Thyroid gland (tissue), 4 donors: ENCODE results near the gene FASN. TPM values are rescaled to one million over a fixed set of nuclear protein-coding genes. Genes with fewer than 3 reads are reported as not detected.

ENCODE experiments used
- DNase-seq, 2 donors: peaks; one replicate each; pipeline ENCODE4 v3.0.0-alpha.2; 2019
- H3K27ac ChIP-seq, 3 donors: fragments of 200-600 bp; sonication (generic); 1 replicate in 2 of 3; 2 replicates in 1 of 3; pipeline ENCODE4 v1.5.1; 2016 to 2019; ENCODE audit warnings: mild to moderate bottlenecking in 1 of 3, moderate library complexity in 1 of 3
- H3K27me3 ChIP-seq: fragments of 200-600 bp; sonication (generic); one replicate; pipeline ENCODE4 v1.5.1; 2019
- H3K36me3 ChIP-seq, 2 donors: fragments of 200-600 bp; sonication (generic); one replicate each; pipeline ENCODE4 v1.5.1; 2016 to 2019
- H3K4me1 ChIP-seq, 2 donors: fragments of 200-600 bp; sonication (generic); one replicate each; pipeline ENCODE4 v1.5.1; 2017 to 2019
- H3K4me3 ChIP-seq, 3 donors: fragments of 200-600 bp; sonication (generic); replicated peaks in 1 of 3; 1 replicate in 2 of 3; 2 replicates in 1 of 3; pipeline ENCODE4 v1.5.1; 2016; ENCODE audit warnings: mild to moderate bottlenecking in 1 of 3
- H3K9me3 ChIP-seq: fragments of 200-600 bp; sonication (generic); one replicate; pipeline ENCODE4 v1.5.1; 2017
- POLR2A ChIP-seq, 2 donors: fragments of 450-650 bp; IDR thresholded peaks; one replicate each; pipeline ENCODE4 v1.6.1; 2017; ENCODE audit warnings: antibody characterized with exemption in 2 of 2, mild to moderate bottlenecking in 2 of 2, moderate library complexity in 1 of 2
- WGBS, 2 donors: methylation state at CpG; one replicate each; pipeline ENCODE4 v1.1.5; 2017; 5-methylcytosine and 5-hydroxymethylcytosine counted together
- intact Hi-C: fragments of 100-400 bp; cut with DNase I; formaldehyde crosslinking; loops from one replicate; pipeline ENCODE4 v1.15.1; 2023
- total RNA-seq, 4 donors: library from RNA; depleted of rRNA; stranded (reverse); fragments of >200 nt; gene quantifications; one replicate each; pipeline ENCODE4 v1.2.3, GENCODE V29; 2016
- TF ChIP-seq, protein P1 (sequence below), 6 experiments: fragments of 200-600 bp in 3 of 6; fragments of 450-650 bp in 3 of 6; sonication (generic) in 3 of 6; IDR thresholded peaks; one replicate each; pipeline ENCODE4 v1.5.1; 2016 to 2019; ENCODE audit warnings: antibody characterized with exemption in 6 of 6, mild to moderate bottlenecking in 2 of 6, inconsistent platforms in 1 of 6, moderate library complexity in 1 of 6

The FASN gene
- total RNA-seq, 4 donors from 2014 or later: 23.5 to 92.5 (median 77.3) TPM

DNA sequence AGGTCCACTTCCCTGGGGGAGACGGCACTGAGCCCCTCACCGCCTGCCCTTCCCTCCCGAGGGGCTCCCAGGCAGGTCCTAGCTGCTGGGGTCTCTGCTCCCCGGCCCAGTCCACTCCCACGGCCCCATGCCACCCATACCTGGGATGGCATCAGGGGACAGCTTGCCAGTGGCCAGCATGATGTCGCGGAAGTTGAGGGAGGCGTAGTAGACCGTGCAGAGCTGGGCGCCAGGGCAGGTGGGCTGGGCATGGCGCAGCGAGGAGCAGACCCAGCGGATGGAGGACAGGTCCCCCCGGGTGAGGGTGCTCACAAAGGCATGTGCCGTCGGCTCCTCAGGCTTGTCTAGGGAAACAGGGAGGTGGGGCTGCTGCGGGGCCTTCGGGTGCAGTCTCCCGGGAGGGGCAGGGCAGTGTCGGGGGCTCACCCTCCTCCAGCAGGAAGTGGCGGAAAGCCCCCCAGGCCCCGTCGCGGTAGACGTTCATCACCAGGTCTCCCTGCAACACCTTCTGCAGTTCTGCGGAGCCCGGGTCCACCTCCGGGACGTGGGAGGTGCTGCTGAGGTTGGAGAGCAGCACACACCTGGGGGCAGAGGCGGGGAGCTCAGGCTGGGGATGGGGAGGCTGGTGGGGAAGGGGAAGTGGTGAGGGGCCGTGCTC, 13.5 kb downstream of the FASN start:
- TF ChIP-seq, protein P1, sequence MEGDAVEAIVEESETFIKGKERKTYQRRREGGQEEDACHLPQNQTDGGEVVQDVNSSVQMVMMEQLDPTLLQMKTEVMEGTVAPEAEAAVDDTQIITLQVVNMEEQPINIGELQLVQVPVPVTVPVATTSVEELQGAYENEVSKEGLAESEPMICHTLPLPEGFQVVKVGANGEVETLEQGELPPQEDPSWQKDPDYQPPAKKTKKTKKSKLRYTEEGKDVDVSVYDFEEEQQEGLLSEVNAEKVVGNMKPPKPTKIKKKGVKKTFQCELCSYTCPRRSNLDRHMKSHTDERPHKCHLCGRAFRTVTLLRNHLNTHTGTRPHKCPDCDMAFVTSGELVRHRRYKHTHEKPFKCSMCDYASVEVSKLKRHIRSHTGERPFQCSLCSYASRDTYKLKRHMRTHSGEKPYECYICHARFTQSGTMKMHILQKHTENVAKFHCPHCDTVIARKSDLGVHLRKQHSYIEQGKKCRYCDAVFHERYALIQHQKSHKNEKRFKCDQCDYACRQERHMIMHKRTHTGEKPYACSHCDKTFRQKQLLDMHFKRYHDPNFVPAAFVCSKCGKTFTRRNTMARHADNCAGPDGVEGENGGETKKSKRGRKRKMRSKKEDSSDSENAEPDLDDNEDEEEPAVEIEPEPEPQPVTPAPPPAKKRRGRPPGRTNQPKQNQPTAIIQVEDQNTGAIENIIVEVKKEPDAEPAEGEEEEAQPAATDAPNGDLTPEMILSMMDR (IDR thresholded peaks at IDR 0.05): no peak
- TF ChIP-seq POLR2A (IDR thresholded peaks at IDR 0.05): no peak
- H3K4me3 ChIP-seq: no peak overlapping the region
- 94 to 97% methylated on average over 22 to 23 of the region's 31 CpGs for WGBS, 2 donors
- no peaks in the 10 kb centered on the region for H3K9me3 ChIP-seq
- intact Hi-C loops: no loop called here
- H3K27me3 ChIP-seq: no peaks in the 10 kb centered on the region
- no peak for DNase-seq
- H3K36me3 ChIP-seq: peaks cover 71 to 98% of the 10 kb centered on the region in 2 donors
- H3K27ac ChIP-seq: no peak overlapping the region
- no peaks in the 10 kb centered on the region for H3K4me1 ChIP-seq

- no peak for DNase-seq
- intact Hi-C loops: no loop called here
- TF ChIP-seq POLR2A (IDR thresholded peaks at IDR 0.05): no peak
- TF ChIP-seq, protein P1 (IDR thresholded peaks at IDR 0.05): no peak
- no peaks in the 10 kb centered on the region for H3K9me3 ChIP-seq
- H3K4me3 ChIP-seq: no peak overlapping the region
- H3K36me3 ChIP-seq: peaks cover 68 to 95% of the 10 kb centered on the region in 2 donors
- no peaks in the 10 kb centered on the region for H3K27me3 ChIP-seq
- no peak overlapping the region for H3K27ac ChIP-seq
- H3K4me1 ChIP-seq: no peaks in the 10 kb centered on the region
- 82 to 92% methylated on average over 11 to 39 of the region's 55 CpGs for WGBS, 2 donors
Observed at GRCh38 chr17:82083533-82084359, 14.3 kb downstream of the FASN start.

GRCh38 chr17:82083009-82083408, 15.0 kb downstream of the FASN start:
- DNase-seq: no peak
- Histone ChIP-seq H3K27ac (no peak overlapping the region), H3K4me1 (no peaks in the 10 kb centered on the region), H3K4me3 (no peak overlapping the region), H3K27me3 (no peaks in the 10 kb centered on the region), H3K9me3 (no peaks in the 10 kb centered on the region), H3K36me3 (peaks cover 61 to 88% of the 10 kb centered on the region in 2 donors)
- no peak for TF ChIP-seq POLR2A (IDR thresholded peaks at IDR 0.05)
- TF ChIP-seq, protein P1 (IDR thresholded peaks at IDR 0.05): no peak
- intact Hi-C loops: no loop called here
- 93 to 96% methylated on average over 16 to 17 of the region's 24 CpGs for WGBS, 2 donors

DNA sequence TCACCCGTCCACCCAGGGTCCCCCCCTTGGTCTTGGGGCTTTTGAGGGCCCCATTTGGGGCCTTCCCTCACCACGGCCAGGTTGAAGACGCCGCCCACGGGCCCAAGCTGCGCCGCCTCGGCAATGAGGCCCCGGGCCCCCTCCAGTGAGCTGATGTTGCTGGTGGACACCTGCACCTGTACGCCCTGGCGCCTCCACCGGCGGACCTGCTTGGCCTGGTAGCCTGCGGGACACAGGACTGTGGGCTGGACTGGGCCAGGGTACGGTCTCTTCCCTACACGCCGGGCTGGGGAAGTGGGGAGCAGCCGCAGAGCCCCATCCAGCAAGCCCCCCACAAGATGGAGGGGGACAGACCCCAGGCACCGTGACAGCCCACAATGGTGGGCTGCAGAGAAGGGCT, 15.6 kb downstream of the FASN start:
- Histone ChIP-seq H3K27ac (no peak overlapping the region), H3K4me3 (no peak overlapping the region), H3K36me3 (peaks cover 55 to 82% of the 10 kb centered on the region in 2 donors), H3K9me3 (no peaks in the 10 kb centered on the region), H3K27me3 (no peaks in the 10 kb centered on the region), H3K4me1 (no peaks in the 10 kb centered on the region)
- TF ChIP-seq POLR2A (IDR thresholded peaks at IDR 0.05): no peak
- TF ChIP-seq, protein P1 (IDR thresholded peaks at IDR 0.05): no peak
- DNase-seq: no peak
- intact Hi-C loops: no loop called here
- 91% methylated on average over 12 of the region's 19 CpGs; no CpG with 5 or more reads in 1 of the 2 donors for WGBS, 2 donors

GRCh38 chr17:82081966-82082365, 16.1 kb downstream of the FASN start:
- no peak overlapping the region for H3K27ac ChIP-seq
- no peaks in the 10 kb centered on the region for H3K9me3 ChIP-seq
- no peak overlapping the region for H3K4me3 ChIP-seq
- 96 to 97% methylated on average over 14 to 16 of the region's 22 CpGs for WGBS, 2 donors
- TF ChIP-seq, protein P1 (IDR thresholded peaks at IDR 0.05): no peak
- no peak for TF ChIP-seq POLR2A (IDR thresholded peaks at IDR 0.05)
- intact Hi-C loops: no loop called here
- peaks cover 50 to 77% of the 10 kb centered on the region in 2 donors for H3K36me3 ChIP-seq
- DNase-seq: no peak
- H3K27me3 ChIP-seq: no peaks in the 10 kb centered on the region
- H3K4me1 ChIP-seq: no peaks in the 10 kb centered on the region
